A673 (cell line): ENCODE measurements around the gene THOC2.

Experiments
- EZH2 ChIP-seq: fragments of 200-600 bp; sonication (generic); IDR thresholded peaks from 2 replicates; pipeline ENCODE4 v1.6.1; 2017; ENCODE audit warnings: borderline replicate concordance, low read depth, mild to moderate bottlenecking, mixed read lengths, antibody characterized with exemption, low read length; ENCODE audit not compliant: poor library complexity, severe bottlenecking
- TF ChIP-seq, protein P1 (sequence below): fragments of 300-800, 200-600 bp; sonication (generic); conservative IDR thresholded peaks from 2 replicates; pipeline ENCODE4 v1.5.1; 2017; ENCODE audit warnings: low read depth, mild to moderate bottlenecking, antibody characterized with exemption, low read length, moderate library complexity, mixed read lengths

DNA sequence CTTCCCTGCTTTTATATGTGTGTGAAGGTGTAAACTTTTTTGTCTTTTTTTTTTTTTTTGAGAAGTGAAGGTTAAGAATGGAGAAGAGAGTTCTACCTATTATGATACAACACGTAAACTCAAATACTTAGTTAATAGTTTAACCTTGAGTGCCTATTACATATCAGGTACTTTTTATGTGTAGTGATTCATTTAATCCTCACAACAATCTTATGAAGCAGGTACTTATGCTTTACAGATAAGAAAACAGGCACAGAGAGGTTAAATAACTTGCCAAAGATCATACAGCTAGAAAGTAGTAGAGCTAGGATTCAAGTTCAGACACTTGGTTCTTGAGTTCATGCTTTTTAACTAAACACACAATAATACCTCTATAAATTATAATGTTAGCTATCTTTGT is 107.4 kb downstream of the THOC2 start:
- TF ChIP-seq, protein P1, sequence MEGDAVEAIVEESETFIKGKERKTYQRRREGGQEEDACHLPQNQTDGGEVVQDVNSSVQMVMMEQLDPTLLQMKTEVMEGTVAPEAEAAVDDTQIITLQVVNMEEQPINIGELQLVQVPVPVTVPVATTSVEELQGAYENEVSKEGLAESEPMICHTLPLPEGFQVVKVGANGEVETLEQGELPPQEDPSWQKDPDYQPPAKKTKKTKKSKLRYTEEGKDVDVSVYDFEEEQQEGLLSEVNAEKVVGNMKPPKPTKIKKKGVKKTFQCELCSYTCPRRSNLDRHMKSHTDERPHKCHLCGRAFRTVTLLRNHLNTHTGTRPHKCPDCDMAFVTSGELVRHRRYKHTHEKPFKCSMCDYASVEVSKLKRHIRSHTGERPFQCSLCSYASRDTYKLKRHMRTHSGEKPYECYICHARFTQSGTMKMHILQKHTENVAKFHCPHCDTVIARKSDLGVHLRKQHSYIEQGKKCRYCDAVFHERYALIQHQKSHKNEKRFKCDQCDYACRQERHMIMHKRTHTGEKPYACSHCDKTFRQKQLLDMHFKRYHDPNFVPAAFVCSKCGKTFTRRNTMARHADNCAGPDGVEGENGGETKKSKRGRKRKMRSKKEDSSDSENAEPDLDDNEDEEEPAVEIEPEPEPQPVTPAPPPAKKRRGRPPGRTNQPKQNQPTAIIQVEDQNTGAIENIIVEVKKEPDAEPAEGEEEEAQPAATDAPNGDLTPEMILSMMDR, result no peak
- no peak for TF ChIP-seq EZH2
